Hepatocyte (in vitro differentiated cells): ENCODE results near the gene TMEM123. TPM values are rescaled to one million over a fixed set of nuclear protein-coding genes. Genes with fewer than 3 reads are reported as not detected.
A peak's percentile ranks its signal among the peaks of the same experiment; 100 is the strongest.

Experiments used
- DNase-seq: peaks from one replicate; pipeline ENCODE4 v3.0.0-alpha.2; 2016; ENCODE audit warnings: low spot score
- H2AFZ ChIP-seq: fragments of 200-600 bp; sonication (generic); 2 replicates; pipeline ENCODE4 v1.6.0; 2016; ENCODE audit warnings: antibody characterized with exemption, mild to moderate bottlenecking
- H3K27ac ChIP-seq: fragments of 200-600 bp; sonication (generic); 2 replicates; pipeline ENCODE4 v1.5.1; 2016; ENCODE audit warnings: mild to moderate bottlenecking
- H3K27me3 ChIP-seq: fragments of 200-600 bp; sonication (generic); 2 replicates; pipeline ENCODE4 v1.6.1; 2016
- H3K36me3 ChIP-seq: fragments of 200-600 bp; sonication (generic); replicated peaks from 2 replicates; pipeline ENCODE4 v1.5.1; 2016; ENCODE audit warnings: low read depth; ENCODE audit not compliant: insufficient read depth
- H3K4me1 ChIP-seq: fragments of 200-600 bp; sonication (generic); 2 replicates; pipeline ENCODE4 v1.5.1; 2016; ENCODE audit warnings: mild to moderate bottlenecking, moderate library complexity; ENCODE audit not compliant: insufficient read depth
- H3K4me2 ChIP-seq: fragments of 200-600 bp; sonication (generic); 2 replicates; pipeline ENCODE4 v1.6.0; 2016
- H3K4me3 ChIP-seq: fragments of 200-600 bp; sonication (generic); 2 replicates; pipeline ENCODE4 v1.5.1; 2016; ENCODE audit warnings: mild to moderate bottlenecking
- H3K79me2 ChIP-seq: fragments of 200-600 bp; sonication (generic); 2 replicates; pipeline ENCODE4 v1.6.0; 2017; ENCODE audit warnings: mild to moderate bottlenecking
- H3K9me2 ChIP-seq: fragments of 200-600 bp; sonication (generic); replicated peaks from 2 replicates; pipeline ENCODE4 v1.6.0; 2017; ENCODE audit warnings: mild to moderate bottlenecking; ENCODE audit not compliant: insufficient read depth
- H3K9me3 ChIP-seq: fragments of 200-600 bp; sonication (generic); 2 replicates; pipeline ENCODE4 v1.5.1; 2016; ENCODE audit warnings: low read depth, mild to moderate bottlenecking
- H4K20me1 ChIP-seq: fragments of 200-600 bp; sonication (generic); 2 replicates; pipeline ENCODE4 v1.6.0; 2016; ENCODE audit warnings: mild to moderate bottlenecking; ENCODE audit not compliant: insufficient read depth, poor library complexity, severe bottlenecking
- EZH2 ChIP-seq: fragments of 200-600 bp; sonication (generic); IDR thresholded peaks from 2 replicates; pipeline ENCODE4 v1.6.1; 2016; ENCODE audit warnings: antibody characterized with exemption, mild to moderate bottlenecking, borderline replicate concordance
- EZH2phosphoT487 ChIP-seq: fragments of 200-600 bp; sonication (generic); IDR thresholded peaks from one replicate; pipeline ENCODE4 v1.6.1; 2018; ENCODE audit warnings: antibody characterized with exemption, mild to moderate bottlenecking, low read depth, moderate library complexity; ENCODE audit not compliant: unreplicated experiment, severe bottlenecking
- WGBS: methylation state at CpG from one replicate; pipeline ENCODE4 v1.1.6; 2016; ENCODE audit warnings: low lambda C conversion rate; ENCODE audit errors: missing lambda C conversion rate; 5-methylcytosine and 5-hydroxymethylcytosine counted together
- polyA plus RNA-seq: library from polyadenylated mRNA; unstranded; fragments of >200 nt; fragmentation: Nextera tagmentation; extraction: Ambion mirVana; gene quantifications from 2 replicates; pipeline ENCODE4 v1.2.1, GENCODE V29; 2016
- total RNA-seq: library from RNA; depleted of rRNA; stranded (reverse); fragments of >200 nt; gene quantifications from 2 replicates; pipeline ENCODE4 v1.2.3, GENCODE V29; 2014
- TF ChIP-seq, protein P1 (sequence below): fragments of 200-600 bp; sonication (generic); IDR thresholded peaks from 2 replicates; pipeline ENCODE4 v1.5.1; 2016; ENCODE audit warnings: antibody characterized with exemption, mild to moderate bottlenecking; ENCODE audit not compliant: poor library complexity

Gene TMEM123
- total and polyA plus RNA-seq, 2 experiments from 2014 or later: 122 to 182 TPM

DNA sequence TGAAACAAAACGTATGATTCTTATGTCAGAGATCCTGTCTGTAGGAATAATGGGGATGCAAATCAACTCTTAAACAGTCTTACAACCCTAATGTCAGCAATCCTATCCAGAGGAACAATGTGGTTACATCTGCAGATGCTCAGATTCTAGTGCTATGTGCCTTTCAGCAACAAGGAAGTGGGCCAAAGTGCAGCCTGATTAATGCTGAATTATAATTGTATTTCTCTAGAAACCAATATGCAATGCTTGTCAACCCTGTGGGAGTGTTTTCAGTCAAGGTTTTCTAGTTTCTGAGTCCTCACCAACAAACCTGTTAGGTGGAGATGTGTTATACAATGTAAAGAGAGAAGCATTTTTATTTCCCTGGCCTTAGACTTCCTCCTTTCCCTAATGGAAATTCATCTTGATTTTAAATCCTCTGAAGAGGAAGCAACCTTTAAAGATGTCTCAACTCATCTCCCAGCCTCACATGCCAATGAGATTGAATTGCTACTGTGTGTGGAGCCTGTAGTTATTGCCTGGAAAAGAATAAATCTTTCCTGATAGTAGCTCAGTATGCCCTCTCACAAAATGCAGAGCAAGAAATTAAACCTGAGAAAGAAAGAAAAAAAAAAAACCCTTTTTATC, 26.2 kb upstream of the TMEM123 start:
- H3K27me3 ChIP-seq: no peaks in the 10 kb centered on the region
- H3K9me2 ChIP-seq: no peaks in the 10 kb centered on the region
- peaks cover 29% of the 10 kb centered on the region for H3K4me1 ChIP-seq
- no peak overlapping the region for H3K4me2 ChIP-seq
- 89% methylated on average over 1 of the region's 1 CpG for WGBS
- no peak overlapping the region for H3K4me3 ChIP-seq
- H4K20me1 ChIP-seq: no peaks in the 10 kb centered on the region
- H3K9me3 ChIP-seq: no peaks in the 10 kb centered on the region
- DNase-seq: no peak
- H3K36me3 ChIP-seq: no peaks in the 10 kb centered on the region
- peak overlapping the region; percentile 31 for H3K27ac ChIP-seq
- no peaks in the 10 kb centered on the region for H3K79me2 ChIP-seq
- TF ChIP-seq EZH2 (no peak), EZH2phosphoT487 (no peak)
- TF ChIP-seq, protein P1, sequence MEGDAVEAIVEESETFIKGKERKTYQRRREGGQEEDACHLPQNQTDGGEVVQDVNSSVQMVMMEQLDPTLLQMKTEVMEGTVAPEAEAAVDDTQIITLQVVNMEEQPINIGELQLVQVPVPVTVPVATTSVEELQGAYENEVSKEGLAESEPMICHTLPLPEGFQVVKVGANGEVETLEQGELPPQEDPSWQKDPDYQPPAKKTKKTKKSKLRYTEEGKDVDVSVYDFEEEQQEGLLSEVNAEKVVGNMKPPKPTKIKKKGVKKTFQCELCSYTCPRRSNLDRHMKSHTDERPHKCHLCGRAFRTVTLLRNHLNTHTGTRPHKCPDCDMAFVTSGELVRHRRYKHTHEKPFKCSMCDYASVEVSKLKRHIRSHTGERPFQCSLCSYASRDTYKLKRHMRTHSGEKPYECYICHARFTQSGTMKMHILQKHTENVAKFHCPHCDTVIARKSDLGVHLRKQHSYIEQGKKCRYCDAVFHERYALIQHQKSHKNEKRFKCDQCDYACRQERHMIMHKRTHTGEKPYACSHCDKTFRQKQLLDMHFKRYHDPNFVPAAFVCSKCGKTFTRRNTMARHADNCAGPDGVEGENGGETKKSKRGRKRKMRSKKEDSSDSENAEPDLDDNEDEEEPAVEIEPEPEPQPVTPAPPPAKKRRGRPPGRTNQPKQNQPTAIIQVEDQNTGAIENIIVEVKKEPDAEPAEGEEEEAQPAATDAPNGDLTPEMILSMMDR: no peak
- H2AFZ ChIP-seq: no peak overlapping the region

DNA sequence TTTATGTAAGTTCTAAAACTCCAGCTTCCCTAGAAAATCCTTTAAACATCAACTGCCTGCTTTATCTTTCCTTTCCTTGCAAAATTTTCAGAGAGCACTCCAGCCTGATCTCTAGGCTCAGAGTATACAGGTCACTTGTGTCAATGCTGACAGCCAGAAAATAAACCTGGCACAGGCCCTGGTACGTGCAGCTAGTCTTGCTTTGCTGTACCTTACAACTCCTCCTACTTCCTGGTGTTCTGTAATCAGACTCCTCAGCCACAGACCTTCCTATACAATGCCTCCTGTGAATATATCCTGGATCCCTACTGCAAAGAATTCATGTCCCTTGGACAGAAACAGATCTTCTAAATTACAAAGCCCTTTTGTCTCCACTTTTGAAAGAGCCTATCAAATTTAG, 24.2 kb upstream of the TMEM123 start:
- Histone ChIP-seq H3K9me2 (no peaks in the 10 kb centered on the region), H2AFZ (peak overlapping the region; percentile 47), H3K36me3 (no peaks in the 10 kb centered on the region), H3K79me2 (no peaks in the 10 kb centered on the region), H3K9me3 (no peaks in the 10 kb centered on the region), H3K4me1 (peaks cover 29% of the 10 kb centered on the region), H3K4me2 (no peak overlapping the region), H4K20me1 (no peaks in the 10 kb centered on the region), H3K27ac (peak overlapping the region; percentile 72), H3K4me3 (no peak overlapping the region), H3K27me3 (no peaks in the 10 kb centered on the region)
- 8% methylated on average over 1 of the region's 1 CpG for WGBS
- TF ChIP-seq EZH2 (no peak), EZH2phosphoT487 (no peak)
- TF ChIP-seq, protein P1: no peak
- peak; percentile 48 for DNase-seq

DNA sequence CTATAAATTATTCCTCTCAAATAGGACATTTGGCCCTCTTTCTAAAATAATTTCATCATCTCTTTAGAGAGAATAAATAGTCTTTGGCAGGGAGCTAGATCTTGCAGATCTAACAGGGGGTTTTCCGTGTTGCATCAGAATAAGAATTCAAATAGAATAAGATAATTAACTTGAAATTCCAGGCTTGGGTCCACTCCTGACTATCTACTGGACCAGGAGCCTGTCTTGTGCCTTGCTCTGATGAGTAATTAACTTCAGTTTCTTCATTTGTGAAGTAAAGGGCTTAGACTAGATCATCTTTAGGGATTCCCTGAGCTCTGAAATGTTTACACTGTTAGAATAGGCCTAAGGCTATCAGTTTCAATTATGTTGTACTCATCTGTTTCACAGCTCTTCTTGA, 23.5 kb upstream of the TMEM123 start:
- no peak overlapping the region for H3K4me3 ChIP-seq
- no peaks in the 10 kb centered on the region for H3K9me3 ChIP-seq
- no peaks in the 10 kb centered on the region for H3K27me3 ChIP-seq
- no peak for DNase-seq
- no peaks in the 10 kb centered on the region for H4K20me1 ChIP-seq
- 91% methylated on average over 1 of the region's 1 CpG for WGBS
- H3K79me2 ChIP-seq: no peaks in the 10 kb centered on the region
- no peaks in the 10 kb centered on the region for H3K36me3 ChIP-seq
- H3K4me1 ChIP-seq: peaks cover 29% of the 10 kb centered on the region
- H3K9me2 ChIP-seq: no peaks in the 10 kb centered on the region
- TF ChIP-seq EZH2phosphoT487 (no peak), EZH2 (no peak)
- TF ChIP-seq, protein P1: no peak
- H3K27ac ChIP-seq: peak overlapping the region; percentile 72
- no peak overlapping the region for H3K4me2 ChIP-seq
- H2AFZ ChIP-seq: no peak overlapping the region
